Lower leg skin (tissue), 4 donors: ENCODE results near the gene RUFY4. TPM values are rescaled to one million over a fixed set of nuclear protein-coding genes. Genes with fewer than 3 reads are reported as not detected.

Experiments
- DNase-seq, 2 donors: peaks; one replicate each; pipeline ENCODE4 v3.0.0-alpha.2; 2019; ENCODE audit warnings: low spot score in 2 of 2
- H3K4me3 ChIP-seq: fragments of 200-600 bp; sonication (generic); 2 replicates; pipeline ENCODE4 v1.5.1; 2017; ENCODE audit warnings: mild to moderate bottlenecking, low read depth; ENCODE audit not compliant: poor library complexity, severe bottlenecking
- POLR2A ChIP-seq, 2 donors: fragments of 450-650 bp; IDR thresholded peaks; one replicate each; pipeline ENCODE4 v1.6.1; 2016 to 2017; ENCODE audit warnings: antibody characterized with exemption in 2 of 2, mild to moderate bottlenecking in 1 of 2, moderate library complexity in 1 of 2
- WGBS, 2 donors: methylation state at CpG; one replicate each; pipeline ENCODE4 v1.1.5; 2018; 5-methylcytosine and 5-hydroxymethylcytosine counted together
- intact Hi-C: fragments of 100-400 bp; cut with DNase I; formaldehyde crosslinking; loops from one replicate; pipeline ENCODE4 v1.15.0; 2023; ENCODE audit warnings: low total_unique reads
- total RNA-seq, 4 donors: library from RNA; depleted of rRNA; stranded (reverse); fragments of >200 nt; gene quantifications; one replicate each; pipeline ENCODE4 v1.1.0, GENCODE V29; 2016
- TF ChIP-seq, protein P1 (sequence below), 3 donors: fragments of 450-650 bp; IDR thresholded peaks; one replicate each; pipeline ENCODE4 v1.5.1; 2016; ENCODE audit warnings: antibody characterized with exemption in 3 of 3, mild to moderate bottlenecking in 3 of 3, moderate library complexity in 2 of 3

RUFY4 gene
- total RNA-seq, 4 donors from 2014 or later, result not detected

DNA sequence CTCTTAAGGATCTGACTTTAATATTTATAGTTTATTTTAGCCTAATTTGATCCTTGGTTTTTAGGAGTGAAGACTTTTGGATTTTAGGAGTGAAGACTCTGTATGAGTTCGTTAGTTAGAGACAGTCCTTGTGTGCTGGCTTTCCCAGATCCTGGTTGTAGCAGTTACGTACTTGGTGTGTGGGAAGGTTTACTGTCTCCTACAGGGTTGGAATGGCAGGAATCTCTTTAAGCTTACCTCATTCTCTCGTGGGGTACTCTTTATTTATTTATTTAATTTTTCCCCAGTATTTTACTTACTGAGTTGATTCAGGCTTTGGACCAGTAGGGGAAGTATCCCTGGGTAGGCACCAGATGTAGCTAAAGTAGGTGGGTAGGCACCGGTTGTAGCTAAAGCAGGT lies 54.9 kb downstream of the RUFY4 start:
- no peak overlapping the region for H3K4me3 ChIP-seq
- intact Hi-C loops, result no loop called here
- no peak for TF ChIP-seq POLR2A (IDR thresholded peaks at IDR 0.05)
- TF ChIP-seq, protein P1, sequence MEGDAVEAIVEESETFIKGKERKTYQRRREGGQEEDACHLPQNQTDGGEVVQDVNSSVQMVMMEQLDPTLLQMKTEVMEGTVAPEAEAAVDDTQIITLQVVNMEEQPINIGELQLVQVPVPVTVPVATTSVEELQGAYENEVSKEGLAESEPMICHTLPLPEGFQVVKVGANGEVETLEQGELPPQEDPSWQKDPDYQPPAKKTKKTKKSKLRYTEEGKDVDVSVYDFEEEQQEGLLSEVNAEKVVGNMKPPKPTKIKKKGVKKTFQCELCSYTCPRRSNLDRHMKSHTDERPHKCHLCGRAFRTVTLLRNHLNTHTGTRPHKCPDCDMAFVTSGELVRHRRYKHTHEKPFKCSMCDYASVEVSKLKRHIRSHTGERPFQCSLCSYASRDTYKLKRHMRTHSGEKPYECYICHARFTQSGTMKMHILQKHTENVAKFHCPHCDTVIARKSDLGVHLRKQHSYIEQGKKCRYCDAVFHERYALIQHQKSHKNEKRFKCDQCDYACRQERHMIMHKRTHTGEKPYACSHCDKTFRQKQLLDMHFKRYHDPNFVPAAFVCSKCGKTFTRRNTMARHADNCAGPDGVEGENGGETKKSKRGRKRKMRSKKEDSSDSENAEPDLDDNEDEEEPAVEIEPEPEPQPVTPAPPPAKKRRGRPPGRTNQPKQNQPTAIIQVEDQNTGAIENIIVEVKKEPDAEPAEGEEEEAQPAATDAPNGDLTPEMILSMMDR (IDR thresholded peaks at IDR 0.05), result no peak
- DNase-seq, result no peak
- 84 to 87% methylated on average over 4 of the region's 4 CpGs for WGBS, 2 donors

DNA sequence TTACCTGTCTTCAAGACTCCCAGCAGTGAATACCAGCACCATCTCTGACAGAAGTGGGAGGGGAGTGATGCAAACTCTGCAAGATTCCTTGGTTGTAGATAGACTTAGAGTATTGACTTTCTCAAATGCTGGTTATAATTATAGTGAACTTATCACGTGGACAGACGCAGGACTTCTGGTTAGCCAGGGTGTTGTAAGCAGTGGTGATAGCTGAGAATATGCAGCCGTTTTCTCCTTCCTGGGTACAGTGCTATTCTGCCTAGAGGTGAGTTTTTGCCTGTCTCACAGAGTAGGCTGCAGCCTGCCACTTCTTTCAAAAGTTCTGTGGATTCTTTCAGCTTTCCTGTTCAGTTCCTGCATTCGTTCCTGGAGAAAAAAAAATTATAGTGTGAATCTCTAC lies 56.0 kb downstream of the RUFY4 start:
- TF ChIP-seq POLR2A (IDR thresholded peaks at IDR 0.05), result no peak
- TF ChIP-seq, protein P1 (IDR thresholded peaks at IDR 0.05), result no peak
- intact Hi-C loops, result no loop called here
- no peak for DNase-seq
- WGBS, 2 donors, result 25 to 39% methylated on average over 4 of the region's 4 CpGs
- H3K4me3 ChIP-seq, result no peak overlapping the region

DNA sequence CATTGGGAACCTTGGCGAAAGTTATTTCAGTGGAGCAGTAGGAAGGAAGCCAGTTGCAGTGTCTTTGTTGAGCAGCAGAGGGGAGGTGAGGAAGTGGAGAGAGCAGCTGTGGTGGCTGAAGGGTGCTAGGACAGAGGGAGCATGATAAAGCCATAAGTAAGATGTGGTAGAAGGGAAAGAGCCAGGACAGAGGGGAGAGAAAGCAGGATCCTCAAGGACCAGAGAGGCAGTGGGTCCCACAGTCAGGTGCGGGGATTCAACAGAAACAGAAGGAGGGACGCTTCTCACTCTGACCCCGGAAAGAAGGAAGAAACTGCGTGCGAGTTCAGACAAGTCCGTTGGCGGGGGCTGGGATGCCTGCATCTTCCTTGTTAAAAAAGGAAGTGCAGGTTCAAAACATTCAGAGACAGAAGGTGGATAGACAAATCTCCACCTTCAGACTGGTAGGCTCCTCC lies 56.6 kb downstream of the RUFY4 start, which contains the start of gene CXCR2:
TSS of gene CXCR2 (plus strand) at position 403 of the 455 bp plus-strand sequence. CDS start 8,774 bp downstream, outside the sequence.
- no peak for TF ChIP-seq POLR2A (IDR thresholded peaks at IDR 0.05)
- intact Hi-C loops, result no loop called here
- WGBS, 2 donors, result 29 to 31% methylated on average over 8 of the region's 8 CpGs
- H3K4me3 ChIP-seq, result no peak within 1 kb of the TSS
- DNase-seq, result no peak

DNA sequence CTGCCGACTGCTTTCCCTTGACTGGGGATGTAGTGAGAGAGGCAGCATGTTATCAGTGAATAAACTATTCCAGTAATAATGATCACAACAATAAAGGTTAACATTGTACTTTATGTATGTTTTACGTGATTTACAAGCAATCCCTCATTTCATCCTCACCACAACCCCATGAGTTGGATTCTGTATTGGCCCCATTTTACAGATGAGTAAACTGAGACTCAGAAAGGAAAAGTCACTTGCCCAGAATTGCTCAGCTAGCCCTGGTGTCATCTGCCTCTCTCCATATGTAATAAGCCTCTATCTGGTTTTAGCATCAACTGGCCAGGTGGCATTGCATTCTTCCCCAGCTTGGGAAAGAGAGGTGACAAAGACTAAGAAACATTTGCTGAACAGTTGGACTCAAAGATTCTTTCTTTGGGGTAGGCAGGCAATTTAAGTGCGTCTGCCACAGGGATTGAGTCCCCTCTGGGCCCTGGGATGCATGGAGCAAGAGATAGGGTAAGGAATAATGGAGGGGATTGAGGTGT lies 58.9 kb downstream of the RUFY4 start:
- TF ChIP-seq, protein P1 (IDR thresholded peaks at IDR 0.05), result no peak
- TF ChIP-seq POLR2A (IDR thresholded peaks at IDR 0.05), result no peak
- no peak for DNase-seq
- intact Hi-C loops, result no loop called here
- 80 to 87% methylated on average over 3 of the region's 3 CpGs for WGBS, 2 donors
- H3K4me3 ChIP-seq, result no peak overlapping the region

DNA sequence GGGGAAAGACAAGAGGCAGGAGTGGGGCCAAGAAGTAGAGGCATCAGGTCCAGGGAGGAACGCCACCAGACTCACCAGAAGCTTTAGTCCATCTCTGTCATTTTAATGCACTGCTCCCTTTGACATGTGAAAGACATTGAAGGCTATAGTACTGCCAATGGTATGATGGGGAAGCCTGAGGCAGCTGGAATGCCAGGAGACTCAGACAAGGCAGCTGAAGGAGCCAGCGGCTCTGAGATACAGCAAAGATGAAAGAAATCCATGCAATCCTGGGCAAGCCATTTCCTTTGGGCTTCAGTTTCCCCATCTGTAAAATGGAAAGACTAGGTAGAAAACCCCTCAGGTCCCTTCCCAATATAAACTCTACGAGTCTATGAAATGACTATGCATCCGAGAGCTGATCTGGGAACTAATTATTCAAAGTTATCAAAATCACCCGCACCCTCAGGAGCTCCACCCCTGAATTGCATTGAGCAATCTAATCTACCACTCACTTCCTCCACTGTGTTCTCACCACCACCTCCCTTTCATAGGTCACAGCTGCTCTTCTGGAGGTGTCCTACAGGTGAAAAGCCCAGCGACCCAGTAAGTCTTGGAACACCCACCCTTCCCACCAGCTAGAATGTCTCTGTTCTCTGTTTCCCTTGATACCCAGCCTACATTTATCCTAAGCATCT lies 59.9 kb downstream of the RUFY4 start:
- H3K4me3 ChIP-seq, result no peak overlapping the region
- TF ChIP-seq POLR2A (IDR thresholded peaks at IDR 0.05), result no peak
- TF ChIP-seq, protein P1 (IDR thresholded peaks at IDR 0.05), result no peak
- intact Hi-C loops, result no loop called here
- no peak for DNase-seq
- 46 to 59% methylated on average over 6 of the region's 6 CpGs for WGBS, 2 donors

DNA sequence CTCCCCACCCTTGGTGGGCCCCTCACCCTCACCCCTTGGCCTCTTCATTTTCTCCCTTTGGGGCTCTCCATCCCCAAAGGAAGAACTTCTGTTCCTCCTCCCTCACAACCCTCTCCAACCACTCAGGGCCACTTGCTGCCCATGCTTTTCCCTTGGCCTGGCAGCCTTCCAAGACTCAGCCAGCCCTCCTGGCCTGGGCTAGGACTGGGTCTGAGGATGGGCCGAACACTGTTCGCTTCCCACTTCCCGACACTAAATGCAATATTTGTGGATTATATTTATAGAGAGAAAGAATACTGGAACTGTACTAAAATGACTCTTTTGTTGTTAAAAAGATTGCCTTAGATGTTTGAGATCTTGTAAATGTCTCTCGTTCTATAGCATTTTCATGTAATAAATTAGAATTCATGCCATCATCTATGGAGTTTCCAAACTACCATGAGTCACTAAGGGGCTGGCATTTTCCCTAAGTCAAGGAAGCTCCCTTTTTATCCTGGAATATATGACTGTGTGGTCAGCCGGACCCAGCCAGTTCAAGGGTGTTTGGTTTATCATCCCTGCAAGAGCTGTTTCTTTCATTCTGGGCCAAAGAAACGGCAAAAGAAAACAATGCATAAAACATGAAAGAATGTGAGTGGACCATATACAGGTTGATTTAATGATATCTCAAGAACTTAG lies 60.5 kb downstream of the RUFY4 start:
- TF ChIP-seq POLR2A (IDR thresholded peaks at IDR 0.05), result no peak
- TF ChIP-seq, protein P1 (IDR thresholded peaks at IDR 0.05), result no peak
- WGBS, 2 donors, result 77 to 86% methylated on average over 6 of the region's 6 CpGs
- no peak overlapping the region for H3K4me3 ChIP-seq
- intact Hi-C loops, result no loop called here
- DNase-seq, result no peak
